Adrenal gland (tissue), 5 donors: ENCODE results near the gene RAP1GAP2.

ENCODE experiments used
- CTCF ChIP-seq, 6 experiments: fragments of 450-650 bp in 4 of 6; fragments of 200-600 bp in 2 of 6; sonication (generic) in 1 of 6; IDR thresholded peaks; 1 replicate in 5 of 6; 2 replicates in 1 of 6; pipeline versions ENCODE4 v1.5.1 to v1.8.0; 2016 to 2021; ENCODE audit warnings: antibody characterized with exemption in 6 of 6, mild to moderate bottlenecking in 2 of 6, moderate library complexity in 1 of 6
- POLR2A ChIP-seq, 2 donors: fragments of 450-650 bp; IDR thresholded peaks; one replicate each; pipeline ENCODE4 v1.6.1; 2017; ENCODE audit warnings: antibody characterized with exemption in 2 of 2, mild to moderate bottlenecking in 2 of 2, moderate library complexity in 1 of 2
- donor health status: DM: no; HTN: no; CAD: no.

GRCh38 chr17:2850991-2851390 lies 54.8 kb downstream of the RAP1GAP2 start:
- TF ChIP-seq CTCF (IDR thresholded peaks at IDR 0.05) (no peak), POLR2A (IDR thresholded peaks at IDR 0.05) (no peak)
